Adrenal gland (tissue), 5 donors: ENCODE results near the gene RNU11.

Experiments
- CTCF ChIP-seq, 6 experiments: fragments of 450-650 bp in 4 of 6; fragments of 200-600 bp in 2 of 6; sonication (generic) in 1 of 6; IDR thresholded peaks; 1 replicate in 5 of 6; 2 replicates in 1 of 6; pipeline versions ENCODE4 v1.5.1 to v1.8.0; 2016 to 2021; ENCODE audit warnings: antibody characterized with exemption in 6 of 6, mild to moderate bottlenecking in 2 of 6, moderate library complexity in 1 of 6
- POLR2A ChIP-seq, 2 donors: fragments of 450-650 bp; IDR thresholded peaks; one replicate each; pipeline ENCODE4 v1.6.1; 2017; ENCODE audit warnings: antibody characterized with exemption in 2 of 2, mild to moderate bottlenecking in 2 of 2, moderate library complexity in 1 of 2
- donor health status: DM: no; HTN: no; CAD: no.

GRCh38 chr1:28606771-28607170, 41.6 kb upstream of the RNU11 start:
- TF ChIP-seq POLR2A (IDR thresholded peaks at IDR 0.05) = no peak
- TF ChIP-seq CTCF (IDR thresholded peaks at IDR 0.05) = no peak
